SK-N-SH (cell line): ENCODE results near the gene TMEM11. TPM values are rescaled to one million over a fixed set of nuclear protein-coding genes. Genes with fewer than 3 reads are reported as not detected.
A peak's percentile ranks its signal among the peaks of the same experiment; 100 is the strongest.

Source experiments
- CTCF ChIA-PET: fragments of 300-600, 350-600 bp; formaldehyde crosslinking; extraction: SDS; loops from one replicate; lab custom pipeline; 2021; lab: Yijun Ruan, JAX
- POLR2A ChIA-PET: fragments of 350-600 bp; sonication (Branson Sonifier 250); formaldehyde crosslinking; extraction: SDS; loops from one replicate; lab custom pipeline; 2020; ENCODE audit warnings: antibody characterized with exemption, inconsistent platforms; lab: Yijun Ruan, JAX
- DNase-seq: peaks from one replicate; pipeline ENCODE4 v3.0.0; 2012
- H2AFZ ChIP-seq: fragments of 200-600 bp; sonication (generic); 2 replicates; pipeline ENCODE4 v1.8.1; 2016; ENCODE audit warnings: antibody characterized with exemption, mild to moderate bottlenecking, low read depth
- H3F3A ChIP-seq: fragments of 200-600 bp; sonication (generic); replicated peaks from 2 replicates; pipeline ENCODE3; 2016; ENCODE audit warnings: antibody characterized with exemption, mild to moderate bottlenecking; ENCODE audit not compliant: insufficient read depth
- H3K27ac ChIP-seq, 2 experiments: fragments of 200-500 bp in 1 of 2; fragments of 200-600 bp in 1 of 2; sonication (Bioruptor generic) in 1 of 2; sonication (generic), shearing (Covaris generic) in 1 of 2; 2 replicates each; pipeline versions ENCODE4 v1.5.1 to v1.6.1; 2014 to 2016; ENCODE audit warnings: low read depth in 2 of 2, inconsistent platforms in 1 of 2, low read length in 1 of 2, mild to moderate bottlenecking in 1 of 2, mixed read lengths in 1 of 2
- H3K27me3 ChIP-seq: fragments of 200-600 bp; sonication (generic), shearing (Covaris generic); 2 replicates; pipeline ENCODE4 v1.6.1; 2016; ENCODE audit warnings: mixed run types; ENCODE audit not compliant: insufficient read depth
- H3K36me3 ChIP-seq, 2 experiments: fragments of 200-500 bp in 1 of 2; fragments of 200-600 bp in 1 of 2; sonication (Bioruptor generic) in 1 of 2; sonication (generic) in 1 of 2; replicated peaks in 1 of 2; 2 replicates each; pipeline versions ENCODE3 to v1.5.1; 2014 to 2016; ENCODE audit warnings: low read length in 1 of 2, mild to moderate bottlenecking in 1 of 2; ENCODE audit not compliant: insufficient read depth in 2 of 2, control insufficient read depth in 1 of 2
- H3K4me1 ChIP-seq, 2 experiments: fragments of 200-500 bp in 1 of 2; fragments of 200-600 bp in 1 of 2; sonication (Bioruptor generic) in 1 of 2; sonication (generic), shearing (Covaris generic) in 1 of 2; 2 replicates each; pipeline versions ENCODE4 v1.5.1 to v1.6.1; 2014 to 2016; ENCODE audit warnings: low read depth in 1 of 2, low read length in 1 of 2, mixed run types in 1 of 2; ENCODE audit not compliant: insufficient read depth in 2 of 2, control insufficient read depth in 1 of 2
- H3K4me2 ChIP-seq: fragments of 200-600 bp; sonication (generic), shearing (Covaris generic); 2 replicates; pipeline ENCODE4 v1.6.1; 2017; ENCODE audit warnings: mixed run types
- H3K4me3 ChIP-seq, 2 experiments: fragments of 200-500 bp in 1 of 2; fragments of 200-600 bp in 1 of 2; sonication (Bioruptor generic) in 1 of 2; sonication (generic), shearing (Covaris generic) in 1 of 2; 2 replicates each; pipeline versions ENCODE4 v1.5.1 to v1.8.1; 2014 to 2016; ENCODE audit warnings: low read depth in 2 of 2, inconsistent platforms in 1 of 2, low read length in 1 of 2, mild to moderate bottlenecking in 1 of 2, mixed read lengths in 1 of 2, moderate library complexity in 1 of 2
- H3K79me2 ChIP-seq: fragments of 200-600 bp; sonication (generic); 2 replicates; pipeline ENCODE4 v1.8.1; 2017; ENCODE audit warnings: mild to moderate bottlenecking; ENCODE audit not compliant: insufficient read depth
- H3K9ac ChIP-seq: fragments of 200-600 bp; sonication (generic); 2 replicates; pipeline ENCODE4 v1.6.1; 2017; ENCODE audit warnings: mixed run types
- H3K9me2 ChIP-seq: fragments of 200-600 bp; sonication (generic); 2 replicates; pipeline ENCODE4 v1.6.1; 2017; ENCODE audit warnings: mixed run types
- H3K9me3 ChIP-seq: fragments of 200-600 bp; sonication (generic); 2 replicates; pipeline ENCODE4 v1.6.1; 2017; ENCODE audit warnings: mixed run types, mild to moderate bottlenecking, moderate library complexity
- H4K20me1 ChIP-seq: fragments of 200-600 bp; sonication (generic); 2 replicates; pipeline ENCODE4 v1.6.1; 2017; ENCODE audit warnings: mild to moderate bottlenecking, mixed run types; ENCODE audit not compliant: insufficient read depth
- ELF1 ChIP-seq: IDR thresholded peaks from 2 replicates; pipeline ENCODE4 v1.4.0; 2012
- EZH2phosphoT487 ChIP-seq: fragments of 200-600 bp; sonication (generic); IDR thresholded peaks from 2 replicates; pipeline ENCODE4 v1.6.1; 2017; ENCODE audit warnings: low read depth, mixed run types, mild to moderate bottlenecking, antibody characterized with exemption, moderate library complexity, borderline replicate concordance
- FOSL2 ChIP-seq: IDR thresholded peaks from 2 replicates; pipeline ENCODE4 v1.4.0; 2012; ENCODE audit warnings: low read depth, mild to moderate bottlenecking, moderate library complexity, borderline replicate concordance
- FOXJ3 ChIP-seq: sonication (generic); formaldehyde crosslinking; IDR thresholded peaks from 2 replicates; pipeline ENCODE4 v1.5.1; 2020; ENCODE audit warnings: mild to moderate bottlenecking, missing genetic modification reagents
- RAD21 ChIP-seq: IDR thresholded peaks from 2 replicates; pipeline ENCODE4 v1.6.1; 2012; ENCODE audit warnings: mild to moderate bottlenecking, low read length
- WGBS: methylation state at CpG from one replicate; pipeline ENCODE4 v1.1.6; 2017; ENCODE audit warnings: low lambda C conversion rate; 5-methylcytosine and 5-hydroxymethylcytosine counted together
- polyA plus RNA-seq, 3 experiments: library from polyadenylated mRNA; depleted of rRNA; stranded (reverse); fragments of >200 nt; gene quantifications; 2 replicates each; pipeline ENCODE4 v1.2.3, GENCODE V29; 2012
- TF ChIP-seq, protein P1 (sequence below): fragments of 150-350 bp; IDR thresholded peaks from 2 replicates; pipeline ENCODE4 v1.6.1; 2016; ENCODE audit warnings: mild to moderate bottlenecking, low read depth, low read length
- TF ChIP-seq, protein P2 (sequence below): IDR thresholded peaks from 2 replicates; pipeline ENCODE4 v1.6.1; 2012; ENCODE audit warnings: mild to moderate bottlenecking, low read depth, low read length, moderate library complexity
- TF ChIP-seq, protein P3 (sequence below): fragments of 150-350 bp; IDR thresholded peaks from 2 replicates; pipeline ENCODE4 v1.6.1; 2017; ENCODE audit warnings: antibody characterized with exemption, low read length, low read depth, borderline replicate concordance
- TF ChIP-seq, protein P4 (sequence below): fragments of 200-600 bp; sonication (generic); IDR thresholded peaks from 2 replicates; pipeline ENCODE4 v1.6.1; 2017; ENCODE audit warnings: antibody characterized with exemption, mild to moderate bottlenecking, moderate library complexity

TMEM11 gene
- polyA plus RNA-seq, 1 of the 3 experiments (the other 2 are of a cell fraction) = 52.3 TPM

DNA sequence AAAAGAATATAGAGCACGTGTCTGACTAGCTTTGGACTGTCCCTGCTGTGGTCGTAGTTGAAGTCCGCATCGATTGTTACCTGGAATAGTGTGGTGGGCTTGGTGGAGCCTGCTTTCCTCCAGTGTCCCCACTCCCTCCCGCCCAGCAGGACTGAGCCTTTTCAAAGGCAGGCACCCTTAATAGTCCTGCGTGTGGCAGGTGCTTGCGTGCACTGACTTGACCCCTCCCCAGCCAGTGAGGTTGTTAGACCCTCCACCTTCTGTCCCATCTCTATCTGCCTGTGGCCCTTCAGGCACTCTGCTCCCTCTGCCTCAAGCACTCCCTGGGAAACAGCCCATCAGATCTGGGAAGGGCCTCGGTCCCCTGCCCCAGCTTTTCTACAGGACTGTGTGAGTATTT, 36.6 kb downstream of the TMEM11 start:
- H3K4me2 ChIP-seq = no peak overlapping the region
- no peaks in the 10 kb centered on the region for H3F3A ChIP-seq
- no peak overlapping the region for H2AFZ ChIP-seq
- POLR2A ChIA-PET = no interaction called here
- H3K4me1 ChIP-seq = no peaks in the 10 kb centered on the region
- TF ChIP-seq, protein P1, sequence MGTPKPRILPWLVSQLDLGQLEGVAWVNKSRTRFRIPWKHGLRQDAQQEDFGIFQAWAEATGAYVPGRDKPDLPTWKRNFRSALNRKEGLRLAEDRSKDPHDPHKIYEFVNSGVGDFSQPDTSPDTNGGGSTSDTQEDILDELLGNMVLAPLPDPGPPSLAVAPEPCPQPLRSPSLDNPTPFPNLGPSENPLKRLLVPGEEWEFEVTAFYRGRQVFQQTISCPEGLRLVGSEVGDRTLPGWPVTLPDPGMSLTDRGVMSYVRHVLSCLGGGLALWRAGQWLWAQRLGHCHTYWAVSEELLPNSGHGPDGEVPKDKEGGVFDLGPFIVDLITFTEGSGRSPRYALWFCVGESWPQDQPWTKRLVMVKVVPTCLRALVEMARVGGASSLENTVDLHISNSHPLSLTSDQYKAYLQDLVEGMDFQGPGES = no peak
- TF ChIP-seq RAD21 = no peak
- no peak overlapping the region for H3K9ac ChIP-seq
- DNase-seq = peak; percentile 4
- WGBS = 87% methylated on average over 7 of the region's 8 CpGs
- H3K9me2 ChIP-seq = no peaks in the 10 kb centered on the region
- H3K4me3 ChIP-seq = no peak overlapping the region
- H3K79me2 ChIP-seq = no peaks in the 10 kb centered on the region
- H3K27me3 ChIP-seq = no peaks in the 10 kb centered on the region
- H3K36me3 ChIP-seq = no peaks in the 10 kb centered on the region
- no peaks in the 10 kb centered on the region for H4K20me1 ChIP-seq
- CTCF ChIA-PET = interaction anchor here (1.2 kb wide), 1 partner anchor 10 kb away, joined by 4 read pairs; no protein-coding TSS in a partner anchor
- no peak overlapping the region for H3K27ac ChIP-seq
- no peaks in the 10 kb centered on the region for H3K9me3 ChIP-seq

DNA sequence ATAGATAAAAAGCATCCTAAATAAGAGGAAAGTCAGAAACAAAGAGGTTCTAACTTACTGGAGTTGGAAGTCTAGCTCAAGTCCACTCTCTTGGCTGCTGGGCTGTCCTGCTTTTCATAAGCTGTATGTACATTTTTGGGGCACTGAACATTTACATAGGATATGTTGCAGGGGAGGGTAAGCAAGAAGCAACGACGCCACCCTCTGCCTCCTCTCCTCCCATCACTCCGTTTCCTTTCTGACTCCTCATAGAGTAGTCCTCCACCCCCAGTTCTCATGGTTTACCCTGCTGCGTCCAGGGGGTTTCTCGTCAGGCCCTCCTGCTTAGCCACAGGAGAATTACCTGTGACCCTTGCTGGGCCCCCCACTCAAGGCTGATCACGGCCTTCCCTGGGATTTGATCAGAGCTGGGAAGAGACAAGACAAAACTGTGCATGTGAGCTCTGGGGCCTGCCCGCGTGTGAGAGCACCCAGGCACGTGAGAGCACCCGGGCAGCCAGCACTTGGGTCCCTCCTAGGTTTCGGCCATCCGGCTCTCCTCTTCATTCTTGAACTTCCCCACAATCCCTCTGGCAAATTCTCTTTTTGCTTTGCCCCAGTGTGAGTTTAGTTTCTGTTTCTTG, 37.1 kb downstream of the TMEM11 start:
- H3K9ac ChIP-seq = no peak overlapping the region
- CTCF ChIA-PET = no interaction called here
- H3K27ac ChIP-seq = no peak overlapping the region
- H3K79me2 ChIP-seq = no peaks in the 10 kb centered on the region
- no peaks in the 10 kb centered on the region for H3K9me2 ChIP-seq
- DNase-seq = peak; percentile 9
- H3K4me2 ChIP-seq = no peak overlapping the region
- no peaks in the 10 kb centered on the region for H3K4me1 ChIP-seq
- H2AFZ ChIP-seq = no peak overlapping the region
- H3K36me3 ChIP-seq = no peaks in the 10 kb centered on the region
- H3F3A ChIP-seq = no peaks in the 10 kb centered on the region
- TF ChIP-seq, protein P2, sequence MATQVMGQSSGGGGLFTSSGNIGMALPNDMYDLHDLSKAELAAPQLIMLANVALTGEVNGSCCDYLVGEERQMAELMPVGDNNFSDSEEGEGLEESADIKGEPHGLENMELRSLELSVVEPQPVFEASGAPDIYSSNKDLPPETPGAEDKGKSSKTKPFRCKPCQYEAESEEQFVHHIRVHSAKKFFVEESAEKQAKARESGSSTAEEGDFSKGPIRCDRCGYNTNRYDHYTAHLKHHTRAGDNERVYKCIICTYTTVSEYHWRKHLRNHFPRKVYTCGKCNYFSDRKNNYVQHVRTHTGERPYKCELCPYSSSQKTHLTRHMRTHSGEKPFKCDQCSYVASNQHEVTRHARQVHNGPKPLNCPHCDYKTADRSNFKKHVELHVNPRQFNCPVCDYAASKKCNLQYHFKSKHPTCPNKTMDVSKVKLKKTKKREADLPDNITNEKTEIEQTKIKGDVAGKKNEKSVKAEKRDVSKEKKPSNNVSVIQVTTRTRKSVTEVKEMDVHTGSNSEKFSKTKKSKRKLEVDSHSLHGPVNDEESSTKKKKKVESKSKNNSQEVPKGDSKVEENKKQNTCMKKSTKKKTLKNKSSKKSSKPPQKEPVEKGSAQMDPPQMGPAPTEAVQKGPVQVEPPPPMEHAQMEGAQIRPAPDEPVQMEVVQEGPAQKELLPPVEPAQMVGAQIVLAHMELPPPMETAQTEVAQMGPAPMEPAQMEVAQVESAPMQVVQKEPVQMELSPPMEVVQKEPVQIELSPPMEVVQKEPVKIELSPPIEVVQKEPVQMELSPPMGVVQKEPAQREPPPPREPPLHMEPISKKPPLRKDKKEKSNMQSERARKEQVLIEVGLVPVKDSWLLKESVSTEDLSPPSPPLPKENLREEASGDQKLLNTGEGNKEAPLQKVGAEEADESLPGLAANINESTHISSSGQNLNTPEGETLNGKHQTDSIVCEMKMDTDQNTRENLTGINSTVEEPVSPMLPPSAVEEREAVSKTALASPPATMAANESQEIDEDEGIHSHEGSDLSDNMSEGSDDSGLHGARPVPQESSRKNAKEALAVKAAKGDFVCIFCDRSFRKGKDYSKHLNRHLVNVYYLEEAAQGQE = no peak
- TF ChIP-seq, protein P1 = no peak
- TF ChIP-seq EZH2phosphoT487 = no peak
- no peak for TF ChIP-seq FOXJ3 (CRISPR knock-in tag)
- no peak for TF ChIP-seq FOSL2
- TF ChIP-seq, protein P3, sequence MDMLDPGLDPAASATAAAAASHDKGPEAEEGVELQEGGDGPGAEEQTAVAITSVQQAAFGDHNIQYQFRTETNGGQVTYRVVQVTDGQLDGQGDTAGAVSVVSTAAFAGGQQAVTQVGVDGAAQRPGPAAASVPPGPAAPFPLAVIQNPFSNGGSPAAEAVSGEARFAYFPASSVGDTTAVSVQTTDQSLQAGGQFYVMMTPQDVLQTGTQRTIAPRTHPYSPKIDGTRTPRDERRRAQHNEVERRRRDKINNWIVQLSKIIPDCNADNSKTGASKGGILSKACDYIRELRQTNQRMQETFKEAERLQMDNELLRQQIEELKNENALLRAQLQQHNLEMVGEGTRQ = no peak
- TF ChIP-seq, protein P4, sequence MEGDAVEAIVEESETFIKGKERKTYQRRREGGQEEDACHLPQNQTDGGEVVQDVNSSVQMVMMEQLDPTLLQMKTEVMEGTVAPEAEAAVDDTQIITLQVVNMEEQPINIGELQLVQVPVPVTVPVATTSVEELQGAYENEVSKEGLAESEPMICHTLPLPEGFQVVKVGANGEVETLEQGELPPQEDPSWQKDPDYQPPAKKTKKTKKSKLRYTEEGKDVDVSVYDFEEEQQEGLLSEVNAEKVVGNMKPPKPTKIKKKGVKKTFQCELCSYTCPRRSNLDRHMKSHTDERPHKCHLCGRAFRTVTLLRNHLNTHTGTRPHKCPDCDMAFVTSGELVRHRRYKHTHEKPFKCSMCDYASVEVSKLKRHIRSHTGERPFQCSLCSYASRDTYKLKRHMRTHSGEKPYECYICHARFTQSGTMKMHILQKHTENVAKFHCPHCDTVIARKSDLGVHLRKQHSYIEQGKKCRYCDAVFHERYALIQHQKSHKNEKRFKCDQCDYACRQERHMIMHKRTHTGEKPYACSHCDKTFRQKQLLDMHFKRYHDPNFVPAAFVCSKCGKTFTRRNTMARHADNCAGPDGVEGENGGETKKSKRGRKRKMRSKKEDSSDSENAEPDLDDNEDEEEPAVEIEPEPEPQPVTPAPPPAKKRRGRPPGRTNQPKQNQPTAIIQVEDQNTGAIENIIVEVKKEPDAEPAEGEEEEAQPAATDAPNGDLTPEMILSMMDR = no peak
- TF ChIP-seq ELF1 = no peak
- TF ChIP-seq, all 33 proteins: peak for 0
- Histone ChIP-seq H4K20me1 (no peaks in the 10 kb centered on the region), H3K27me3 (no peaks in the 10 kb centered on the region), H3K4me3 (no peak overlapping the region), H3K9me3 (no peaks in the 10 kb centered on the region)
- 82% methylated on average over 12 of the region's 12 CpGs for WGBS
- POLR2A ChIA-PET = no interaction called here
